Endothelial cell of umbilical vein (primary cell): ENCODE measurements around the gene ZG16.
"Not testable (repeated sequence)": the region's sequence is repeated elsewhere in the genome, so short reads cannot be mapped to it uniquely, and the experiment has no call there.

Source experiments
- CTCF ChIP-seq, 2 donors: IDR thresholded peaks; 1 replicate in 1 of 2; 2 replicates in 1 of 2; pipeline ENCODE4 v1.5.1; 2011; ENCODE audit warnings: low read length in 2 of 2, mild to moderate bottlenecking in 2 of 2, moderate library complexity in 2 of 2, control low read depth in 1 of 2, inconsistent platforms in 1 of 2, low read depth in 1 of 2; ENCODE audit not compliant: insufficient read depth in 1 of 2; ENCODE audit errors: extremely low read depth in 1 of 2
- JUN ChIP-seq: IDR thresholded peaks from 2 replicates; pipeline ENCODE4 v1.6.1; 2011; ENCODE audit warnings: borderline replicate concordance, low read depth; ENCODE audit not compliant: insufficient read length, insufficient read depth
- MAX ChIP-seq: IDR thresholded peaks from 2 replicates; pipeline ENCODE4 v1.6.1; 2011; ENCODE audit not compliant: insufficient read depth, insufficient read length
- MYC ChIP-seq: IDR thresholded peaks from one replicate; pipeline ENCODE4 v1.6.1; 2011; ENCODE audit warnings: mild to moderate bottlenecking, low read depth, low read length
- POLR2A ChIP-seq: IDR thresholded peaks from 2 replicates; pipeline ENCODE4 v1.6.1; 2012; ENCODE audit warnings: low read depth, mild to moderate bottlenecking, control low read depth, low read length
- POLR2AphosphoS5 ChIP-seq: IDR thresholded peaks from 2 replicates; pipeline ENCODE4 v1.6.1; 2012; ENCODE audit warnings: low read depth, mild to moderate bottlenecking, control low read depth, low read length, moderate library complexity; ENCODE audit not compliant: insufficient read depth

- not testable (repeated sequence) for TF ChIP-seq CTCF (IDR thresholded peaks at IDR 0.05; ENCODE audit: extremely low read depth in 1 of 2, insufficient read depth in 1 of 2, low read depth in 1 of 2, low read length in 2 of 2); MAX; JUN; POLR2A; POLR2AphosphoS5; MYC
Measured at GRCh38 chr16:29757086-29757485, 21.0 kb upstream of the ZG16 start.
